Measurements from ENCODE around the gene TEF. TPM values are rescaled to one million over a fixed set of nuclear protein-coding genes. Genes with fewer than 3 reads are reported as not detected.

Gene TEF
- total RNA-seq, 2 experiments from 2014 or later: 6.8 to 7.0 TPM

- peaks cover 14% of the 10 kb centered on the region for H3K4me1 ChIP-seq (ENCODE audit: insufficient read depth, low read length, poor library complexity, severe bottlenecking)
- TSS peak; percentile 76 for BruUV-seq (replicated peaks)
- TF ChIP-seq EZH2phosphoT487 (IDR thresholded peaks at IDR 0.05; ENCODE audit: borderline replicate concordance, low read depth, low read length) (no peak), CTCF (conservative IDR thresholded peaks at IDR 0.05; ENCODE audit: low read length) (no peak)
- peak within 1 kb of the TSS; percentile 3 for H2AFZ ChIP-seq (ENCODE audit: low read length)
- peak within 1 kb of the TSS; percentile 98 for H3K4me2 ChIP-seq (ENCODE audit: low read length)
- no peaks in the 10 kb centered on the region for H3K9me3 ChIP-seq (ENCODE audit: low read length)
- H3K36me3 ChIP-seq (ENCODE audit: insufficient read depth, low read length): peaks cover 14% of the 10 kb centered on the region; the same call in 1 of the 2 replicates
- H3K9me2 ChIP-seq (ENCODE audit: insufficient read depth, low read length): no peaks in the 10 kb centered on the region
- intact Hi-C loops (cut with micrococcal nuclease; ENCODE audit: unreplicated experiment): loop anchor here (2.0 to 10.0 kb wide), 5 partner anchors 22 to 1168 kb away; partner anchors contain the start of genes ACO2, EP300, PHF5A and POLDIP3
- peak; percentile 98 for DNase-seq (ENCODE audit: low spot score)
- no peaks in the 10 kb centered on the region for H4K20me1 ChIP-seq (ENCODE audit: insufficient read depth, low read length)
- ChIA-PET POLR2A (interaction anchor here (0.6 to 2.2 kb wide), 4 partner anchors 22 to 65 kb away, joined by 3 to 6 read pairs (median 4); partner anchors contain the start of genes ACO2, PHF5A and TEF), CTCF (ENCODE audit: unreplicated experiment) (interaction anchor here (0.9 kb wide), 1 partner anchor 9 kb away, joined by 3 read pairs; no protein-coding TSS in a partner anchor)
- H3K4me3 ChIP-seq (ENCODE audit: low read depth, low read length, poor library complexity, severe bottlenecking): peak within 1 kb of the TSS; percentile 83
- H3K79me2 ChIP-seq (ENCODE audit: insufficient read depth, low read depth, low read length): peaks cover 43% of the 10 kb centered on the region
- peak within 1 kb of the TSS; percentile 85 for H3K27ac ChIP-seq (ENCODE audit: low read depth, low read length, poor library complexity, severe bottlenecking)
Observed at GRCh38 chr22:41446639-41447434, 65.1 kb downstream of the TEF start, which contains the start of gene TOB2. Gene TOB2 (minus strand): TSS chr22:41446801. CDS start chr22:41437345, 9,456 bp downstream.

- Histone ChIP-seq H3K36me3 (ENCODE audit: insufficient read depth, low read length) (peaks cover 6% of the 10 kb centered on the region; the same call in 1 of the 2 replicates), H2AFZ (ENCODE audit: low read length) (peak overlapping the region; percentile 3; the same call in 1 of the 2 replicates), H3K4me2 (ENCODE audit: low read length) (peak overlapping the region; percentile 97), H3K4me1 (ENCODE audit: insufficient read depth, low read length, poor library complexity, severe bottlenecking) (peaks cover 14% of the 10 kb centered on the region), H3K9me2 (ENCODE audit: insufficient read depth, low read length) (no peaks in the 10 kb centered on the region), H3K27ac (ENCODE audit: low read depth, low read length, poor library complexity, severe bottlenecking) (peak overlapping the region; percentile 85), H3K79me2 (ENCODE audit: insufficient read depth, low read depth, low read length) (peaks cover 35% of the 10 kb centered on the region), H3K9me3 (ENCODE audit: low read length) (no peaks in the 10 kb centered on the region), H3K4me3 (ENCODE audit: low read depth, low read length, poor library complexity, severe bottlenecking) (peak overlapping the region; percentile 83), H4K20me1 (ENCODE audit: insufficient read depth, low read length) (no peaks in the 10 kb centered on the region)
- CTCF ChIA-PET (ENCODE audit: unreplicated experiment): interaction anchor here (0.6 kb wide), 1 partner anchor 255 kb away, joined by 3 read pairs; no protein-coding TSS in a partner anchor
- intact Hi-C loops (cut with micrococcal nuclease; ENCODE audit: unreplicated experiment): loop anchor here (2.0 to 10.0 kb wide), 5 partner anchors 21 to 1167 kb away; partner anchors contain the start of genes ACO2, EP300, PHF5A and POLDIP3
- TF ChIP-seq EZH2phosphoT487 (IDR thresholded peaks at IDR 0.05; ENCODE audit: borderline replicate concordance, low read depth, low read length): no peak
- TF ChIP-seq CTCF (conservative IDR thresholded peaks at IDR 0.05; ENCODE audit: low read length): no peak
- no TSS peak for BruUV-seq (replicated peaks)
- POLR2A ChIA-PET: interaction anchor here (0.9 to 2.2 kb wide), 7 partner anchors 10 to 66 kb away, joined by 3 to 12 read pairs (median 6); partner anchors contain the start of genes ACO2, PHF5A and TEF
- peak; percentile 74 for DNase-seq (ENCODE audit: low spot score)
Observed at GRCh38 chr22:41447435-41448188, 65.9 kb downstream of the TEF start.
